ENCODE measurements around the gene TMEM150A. TPM values are rescaled to one million over a fixed set of nuclear protein-coding genes. Genes with fewer than 3 reads are reported as not detected.
A peak's percentile ranks its signal among the peaks of the same experiment; 100 is the strongest.

Gene TMEM150A
- total and polyA plus RNA-seq, 2 of the 13 experiments (the other 11 are each of a cell fraction or from before 2014, with no cell fraction given), result 30.1 to 70.4 TPM

DNA sequence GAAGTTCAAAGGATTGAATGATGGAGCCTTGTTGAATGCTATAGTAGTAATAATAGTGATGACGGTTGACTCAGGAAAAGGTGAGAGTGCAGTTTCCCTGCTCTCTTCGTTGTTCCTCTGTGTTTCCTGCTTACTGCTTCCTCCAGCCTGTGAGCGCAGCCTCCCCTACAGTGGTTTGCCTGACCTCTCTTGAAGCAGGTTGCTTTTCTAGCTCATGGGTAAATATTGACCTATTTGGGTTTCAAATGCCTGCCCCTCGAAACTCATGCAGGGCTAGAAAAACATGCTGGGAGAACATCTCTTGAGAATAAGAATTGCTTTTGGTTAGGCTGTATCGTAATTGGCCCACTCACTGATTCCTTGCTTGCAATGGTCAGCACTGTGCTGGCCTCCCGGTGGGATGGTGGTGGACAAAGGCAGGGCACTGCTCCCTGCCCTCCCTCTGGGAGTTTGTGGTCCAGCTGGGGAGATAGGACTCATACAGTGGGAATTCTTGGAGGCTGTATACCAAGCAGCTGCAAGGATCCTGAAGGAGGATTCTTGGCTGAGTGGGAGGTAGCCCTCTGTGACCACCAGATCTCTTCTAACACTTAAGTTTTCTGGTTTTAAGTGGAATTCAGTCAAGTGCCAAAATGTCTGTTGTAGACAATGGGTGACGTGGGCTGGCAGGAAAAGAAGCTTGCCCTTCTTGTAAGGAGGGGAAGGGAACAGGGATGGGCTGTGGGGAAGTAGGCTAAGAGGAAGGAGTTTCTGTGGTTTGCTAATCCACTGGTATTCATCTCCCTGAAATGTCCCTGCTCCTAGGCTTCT lies 12.3 kb downstream of the TMEM150A start (continued):
- TF ChIP-seq ZNF460 (CRISPR knock-in tag; IDR thresholded peaks at IDR 0.05; ENCODE audit: borderline replicate concordance) (no peak), HDAC6 (IDR thresholded peaks at IDR 0.05; ENCODE audit: low read depth, low read length) (no peak), ZNF138 (CRISPR knock-in tag; IDR thresholded peaks at IDR 0.05; ENCODE audit: low read depth) (no peak), ATF7 (IDR thresholded peaks at IDR 0.05) (no peak), ATF7 (CRISPR knock-in tag; IDR thresholded peaks at IDR 0.05) (no peak), GATAD2A (CRISPR knock-in tag; IDR thresholded peaks at IDR 0.05) (peak; percentile 92), TOPORS (CRISPR knock-in tag; IDR thresholded peaks at IDR 0.05) (no peak), MIXL1 (CRISPR knock-in tag; IDR thresholded peaks at IDR 0.05) (no peak), SATB2 (CRISPR knock-in tag; IDR thresholded peaks at IDR 0.05) (no peak), TP53 (CRISPR knock-in tag; conservative IDR thresholded peaks at IDR 0.05) (no peak), ATF4 (CRISPR knock-in tag; IDR thresholded peaks at IDR 0.05) (0 out of 4 replicates have a peak, but pooled peaks of 1 of the 2 experiments have one; percentile 26), KDM3A (CRISPR knock-in tag; IDR thresholded peaks at IDR 0.05; ENCODE audit: low read depth) (no peak), KDM2A (CRISPR knock-in tag; IDR thresholded peaks at IDR 0.05; ENCODE audit: borderline replicate concordance, low read depth) (peak; percentile 48), CREB1 (IDR thresholded peaks at IDR 0.05) (no peak), CREB1 (CRISPR knock-in tag; IDR thresholded peaks at IDR 0.05) (peak; percentile 35; the same call in 1 of the 2 replicates), ARID2 (CRISPR knock-in tag; IDR thresholded peaks at IDR 0.05; ENCODE audit: borderline replicate concordance) (no peak), NAIF1 (CRISPR knock-in tag; IDR thresholded peaks at IDR 0.05; ENCODE audit: borderline replicate concordance) (no peak), GPN1 (CRISPR knock-in tag; IDR thresholded peaks at IDR 0.05; ENCODE audit: borderline replicate concordance) (no peak), ZXDC (CRISPR knock-in tag; IDR thresholded peaks at IDR 0.05) (no peak)
- TF ChIP-seq, protein P1, sequence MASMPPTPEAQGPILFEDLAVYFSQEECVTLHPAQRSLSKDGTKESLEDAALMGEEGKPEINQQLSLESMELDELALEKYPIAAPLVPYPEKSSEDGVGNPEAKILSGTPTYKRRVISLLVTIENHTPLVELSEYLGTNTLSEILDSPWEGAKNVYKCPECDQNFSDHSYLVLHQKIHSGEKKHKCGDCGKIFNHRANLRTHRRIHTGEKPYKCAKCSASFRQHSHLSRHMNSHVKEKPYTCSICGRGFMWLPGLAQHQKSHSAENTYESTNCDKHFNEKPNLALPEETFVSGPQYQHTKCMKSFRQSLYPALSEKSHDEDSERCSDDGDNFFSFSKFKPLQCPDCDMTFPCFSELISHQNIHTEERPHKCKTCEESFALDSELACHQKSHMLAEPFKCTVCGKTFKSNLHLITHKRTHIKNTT (CRISPR knock-in tag; IDR thresholded peaks at IDR 0.05), result no peak
- TF ChIP-seq, protein P2, sequence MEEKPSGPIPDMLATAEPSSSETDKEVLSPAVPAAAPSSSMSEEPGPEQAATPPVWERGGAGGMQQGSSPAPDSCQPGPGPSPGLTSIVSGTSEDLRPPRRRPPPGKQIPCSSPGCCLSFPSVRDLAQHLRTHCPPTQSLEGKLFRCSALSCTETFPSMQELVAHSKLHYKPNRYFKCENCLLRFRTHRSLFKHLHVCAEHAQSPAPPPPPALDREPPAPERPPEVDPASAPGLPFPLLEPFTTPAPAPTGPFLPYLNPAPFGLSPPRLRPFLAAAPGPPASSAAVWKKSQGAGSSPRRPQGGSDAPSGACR (CRISPR knock-in tag; IDR thresholded peaks at IDR 0.05), result no peak
- TF ChIP-seq, protein P3, sequence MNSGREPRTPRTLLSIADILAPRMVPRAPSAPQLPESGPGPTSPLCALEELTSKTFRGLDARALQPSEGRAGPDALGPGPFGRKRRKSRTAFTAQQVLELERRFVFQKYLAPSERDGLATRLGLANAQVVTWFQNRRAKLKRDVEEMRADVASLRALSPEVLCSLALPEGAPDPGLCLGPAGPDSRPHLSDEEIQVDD (CRISPR knock-in tag; IDR thresholded peaks at IDR 0.05; ENCODE audit: borderline replicate concordance), result no peak
- TF ChIP-seq, protein P4, sequence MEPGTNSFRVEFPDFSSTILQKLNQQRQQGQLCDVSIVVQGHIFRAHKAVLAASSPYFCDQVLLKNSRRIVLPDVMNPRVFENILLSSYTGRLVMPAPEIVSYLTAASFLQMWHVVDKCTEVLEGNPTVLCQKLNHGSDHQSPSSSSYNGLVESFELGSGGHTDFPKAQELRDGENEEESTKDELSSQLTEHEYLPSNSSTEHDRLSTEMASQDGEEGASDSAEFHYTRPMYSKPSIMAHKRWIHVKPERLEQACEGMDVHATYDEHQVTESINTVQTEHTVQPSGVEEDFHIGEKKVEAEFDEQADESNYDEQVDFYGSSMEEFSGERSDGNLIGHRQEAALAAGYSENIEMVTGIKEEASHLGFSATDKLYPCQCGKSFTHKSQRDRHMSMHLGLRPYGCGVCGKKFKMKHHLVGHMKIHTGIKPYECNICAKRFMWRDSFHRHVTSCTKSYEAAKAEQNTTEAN (CRISPR knock-in tag; conservative IDR thresholded peaks at IDR 0.05), result 0 out of 2 replicates have a peak, but pooled peaks have one; percentile 22
